HK-2 (cell line): Measurements from ENCODE around the gene ZFP3.
"Not testable (repeated sequence)": the region's sequence is repeated elsewhere in the genome, so short reads cannot be mapped to it uniquely, and the experiment has no call there.

ENCODE experiments used
- DNase-seq: peaks from one replicate; pipeline ENCODE4 v3.0.0-alpha.2; 2018; ENCODE audit not compliant: unreplicated experiment

ZFP3 gene

GRCh38 chr17:5077781-5078105, 524 bp upstream of the ZFP3 start:
- no peak for DNase-seq

- no peak for DNase-seq
Measured at GRCh38 chr17:5080591-5080990, 2.3 kb downstream of the ZFP3 start.

GRCh38 chr17:5092218-5093010, 14.1 kb downstream of the ZFP3 start:
- no peak for DNase-seq

- no peak for DNase-seq
Measured at GRCh38 chr17:5096731-5097100, 18.4 kb downstream of the ZFP3 start.

GRCh38 chr17:5097101-5097834, 19.0 kb downstream of the ZFP3 start:
- DNase-seq: no peak

GRCh38 chr17:5099271-5099670, 21.0 kb downstream of the ZFP3 start:
- no peak for DNase-seq

- no peak for DNase-seq
Measured at GRCh38 chr17:5100832-5101231, 22.6 kb downstream of the ZFP3 start.

GRCh38 chr17:5110816-5111215, 32.5 kb downstream of the ZFP3 start:
- DNase-seq: no peak

GRCh38 chr17:5111402-5112204, 33.3 kb downstream of the ZFP3 start, which contains the start of gene ZNF232:
Gene ZNF232, minus strand, starts transcription at chr17:5111878. Its CDS starts 56 bp downstream, at chr17:5111822.
- DNase-seq: peak; percentile 97

- no peak for DNase-seq
Measured at GRCh38 chr17:5115673-5116651, 37.7 kb downstream of the ZFP3 start, which contains the start of gene USP6. Gene USP6, plus strand, starts transcription at chr17:5116032. Its CDS starts 14,336 bp downstream, at chr17:5130368.

GRCh38 chr17:5118219-5118618, 40.0 kb downstream of the ZFP3 start:
- DNase-seq: no peak

GRCh38 chr17:5120036-5120435, 41.8 kb downstream of the ZFP3 start:
- DNase-seq: no peak

GRCh38 chr17:5120436-5121185, 42.3 kb downstream of the ZFP3 start:
- not testable (repeated sequence) for DNase-seq

GRCh38 chr17:5121186-5121841, 43.0 kb downstream of the ZFP3 start:
- DNase-seq: no peak

GRCh38 chr17:5122056-5122455, 43.8 kb downstream of the ZFP3 start:
- DNase-seq: not testable (repeated sequence)

GRCh38 chr17:5122586-5123342, 44.5 kb downstream of the ZFP3 start:
- DNase-seq: no peak

GRCh38 chr17:5123343-5124124, 45.3 kb downstream of the ZFP3 start:
- no peak for DNase-seq

GRCh38 chr17:5124125-5124760, 46.0 kb downstream of the ZFP3 start:
- not testable (repeated sequence) for DNase-seq
